Peyer's patch (tissue), 4 donors: ENCODE data around the gene HORMAD2.

Source experiments
- POLR2A ChIP-seq, 2 donors: fragments of 450-650 bp; IDR thresholded peaks; one replicate each; pipeline ENCODE4 v1.5.1; 2017; ENCODE audit warnings: antibody characterized with exemption in 2 of 2, mild to moderate bottlenecking in 2 of 2, moderate library complexity in 2 of 2
- TF ChIP-seq, protein P1 (sequence below), 6 experiments: fragments of 450-650 bp in 4 of 6; fragments of 200-600 bp in 2 of 6; sonication (generic) in 1 of 6; IDR thresholded peaks; one replicate each; pipeline ENCODE4 v1.5.1; 2017 to 2019; ENCODE audit warnings: antibody characterized with exemption in 6 of 6, mild to moderate bottlenecking in 3 of 6, moderate library complexity in 1 of 6

DNA sequence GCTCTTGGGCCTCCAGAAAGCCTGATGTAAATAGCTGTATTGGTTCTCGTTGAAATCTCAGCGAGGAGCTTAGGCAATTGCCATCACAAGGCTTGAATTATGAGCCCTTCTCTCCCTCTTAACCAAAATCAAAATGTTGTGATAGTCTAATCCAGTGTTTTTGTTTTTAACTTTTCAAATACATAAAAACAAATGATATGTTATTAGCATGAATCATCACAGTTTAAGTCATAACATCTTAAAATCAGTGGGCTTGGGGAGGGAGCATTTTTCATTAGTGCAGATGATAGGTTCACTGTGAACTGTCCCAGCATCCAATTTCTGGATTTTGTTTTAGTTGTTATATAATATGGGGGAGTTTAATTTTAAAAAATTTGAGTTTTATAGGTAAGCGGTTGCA, 48.9 kb upstream of the HORMAD2 start:
- TF ChIP-seq, protein P1, sequence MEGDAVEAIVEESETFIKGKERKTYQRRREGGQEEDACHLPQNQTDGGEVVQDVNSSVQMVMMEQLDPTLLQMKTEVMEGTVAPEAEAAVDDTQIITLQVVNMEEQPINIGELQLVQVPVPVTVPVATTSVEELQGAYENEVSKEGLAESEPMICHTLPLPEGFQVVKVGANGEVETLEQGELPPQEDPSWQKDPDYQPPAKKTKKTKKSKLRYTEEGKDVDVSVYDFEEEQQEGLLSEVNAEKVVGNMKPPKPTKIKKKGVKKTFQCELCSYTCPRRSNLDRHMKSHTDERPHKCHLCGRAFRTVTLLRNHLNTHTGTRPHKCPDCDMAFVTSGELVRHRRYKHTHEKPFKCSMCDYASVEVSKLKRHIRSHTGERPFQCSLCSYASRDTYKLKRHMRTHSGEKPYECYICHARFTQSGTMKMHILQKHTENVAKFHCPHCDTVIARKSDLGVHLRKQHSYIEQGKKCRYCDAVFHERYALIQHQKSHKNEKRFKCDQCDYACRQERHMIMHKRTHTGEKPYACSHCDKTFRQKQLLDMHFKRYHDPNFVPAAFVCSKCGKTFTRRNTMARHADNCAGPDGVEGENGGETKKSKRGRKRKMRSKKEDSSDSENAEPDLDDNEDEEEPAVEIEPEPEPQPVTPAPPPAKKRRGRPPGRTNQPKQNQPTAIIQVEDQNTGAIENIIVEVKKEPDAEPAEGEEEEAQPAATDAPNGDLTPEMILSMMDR (IDR thresholded peaks at IDR 0.05), result no peak
- no peak for TF ChIP-seq POLR2A (IDR thresholded peaks at IDR 0.05)
